ENCODE results near the gene MRPL51. TPM values are rescaled to one million over a fixed set of nuclear protein-coding genes. Genes with fewer than 3 reads are reported as not detected.
"Not testable (repeated sequence)": the region's sequence is repeated elsewhere in the genome, so short reads cannot be mapped to it uniquely, and the experiment has no call there.

Gene MRPL51
- total RNA-seq, 1 experiment from 2014 or later: 315 TPM

GRCh38 chr12:6507102-6507998 is 14.3 kb upstream of the MRPL51 start:
- DNase-seq: no peak
- Histone ChIP-seq H3K4me3 (no peak overlapping the region), H3K36me3 (peaks cover 64% of the 10 kb centered on the region), H3K9me3 (no peaks in the 10 kb centered on the region), H3K27me3 (no peaks in the 10 kb centered on the region)

- no peak overlapping the region for H3K4me3 ChIP-seq
- H3K27me3 ChIP-seq: no peaks in the 10 kb centered on the region
- no peaks in the 10 kb centered on the region for H3K9me3 ChIP-seq
- H3K36me3 ChIP-seq: peaks cover 73% of the 10 kb centered on the region
- no peak for DNase-seq
Measured at GRCh38 chr12:6500466-6500865, 7.4 kb upstream of the MRPL51 start.

GRCh38 chr12:6497291-6497690 is 4.2 kb upstream of the MRPL51 start:
- not testable (repeated sequence) for H3K27me3 ChIP-seq, H3K4me3 ChIP-seq, H3K9me3 ChIP-seq, DNase-seq
- H3K36me3 ChIP-seq: peaks cover 65% of the 10 kb centered on the region

GRCh38 chr12:6494968-6495367 is 1.9 kb upstream of the MRPL51 start:
- peak overlapping the region; percentile 75 for H3K4me3 ChIP-seq
- DNase-seq: no peak
- no peaks in the 10 kb centered on the region for H3K27me3 ChIP-seq
- H3K9me3 ChIP-seq: no peaks in the 10 kb centered on the region
- H3K36me3 ChIP-seq: peaks cover 65% of the 10 kb centered on the region

GRCh38 chr12:6494258-6494743 is 1.2 kb upstream of the MRPL51 start:
- Histone ChIP-seq H3K27me3 (no peaks in the 10 kb centered on the region), H3K36me3 (peaks cover 58% of the 10 kb centered on the region), H3K4me3 (peak overlapping the region; percentile 75), H3K9me3 (no peaks in the 10 kb centered on the region)
- no peak for DNase-seq

GRCh38 chr12:6493497-6494257 is 615 bp upstream of the MRPL51 start, which contains the start of gene NCAPD2:
NCAPD2 (plus strand) TSS chr12:6494102; CDS start chr12:6495099, 997 bp downstream.
- DNase-seq: peak; percentile 98
- Histone ChIP-seq H3K27me3 (no peaks in the 10 kb centered on the region), H3K4me3 (peak within 1 kb of the TSS; percentile 75), H3K9me3 (no peaks in the 10 kb centered on the region), H3K36me3 (peaks cover 52% of the 10 kb centered on the region)

- not testable (repeated sequence) for DNase-seq, H3K9me3 ChIP-seq, H3K4me3 ChIP-seq, H3K27me3 ChIP-seq
- H3K36me3 ChIP-seq: peaks cover 23% of the 10 kb centered on the region
Measured at GRCh38 chr12:6490673-6491072, 2.4 kb downstream of the MRPL51 start.

- Histone ChIP-seq H3K36me3 (peaks cover 13% of the 10 kb centered on the region), H3K27me3 (no peaks in the 10 kb centered on the region), H3K9me3 (no peaks in the 10 kb centered on the region), H3K4me3 (no peak overlapping the region)
- DNase-seq: no peak
Measured at GRCh38 chr12:6489449-6489848, 3.6 kb downstream of the MRPL51 start.

- no peaks in the 10 kb centered on the region for H3K9me3 ChIP-seq
- DNase-seq: no peak
- H3K36me3 ChIP-seq: peaks cover 13% of the 10 kb centered on the region
- H3K27me3 ChIP-seq: no peaks in the 10 kb centered on the region
- H3K4me3 ChIP-seq: no peak overlapping the region
Measured at GRCh38 chr12:6488240-6488639, 4.8 kb downstream of the MRPL51 start.

- DNase-seq: no peak
- no peaks in the 10 kb centered on the region for H3K9me3 ChIP-seq
Measured at GRCh38 chr12:6478416-6478815, 14.6 kb downstream of the MRPL51 start.

GRCh38 chr12:6477601-6478377 is 15.3 kb downstream of the MRPL51 start:
- not testable (repeated sequence) for H3K27me3 ChIP-seq, DNase-seq, H3K9me3 ChIP-seq, H3K36me3 ChIP-seq, H3K4me3 ChIP-seq

More at GRCh38 chr12:6478416-6478815, 14.6 kb downstream of the MRPL51 start:
- Histone ChIP-seq H3K4me3 (no peak overlapping the region), H3K27me3 (no peaks in the 10 kb centered on the region), H3K36me3 (no peaks in the 10 kb centered on the region)

GRCh38 chr12:6476489-6476888 is 16.6 kb downstream of the MRPL51 start:
- Histone ChIP-seq H3K36me3 (no peaks in the 10 kb centered on the region), H3K27me3 (no peaks in the 10 kb centered on the region), H3K9me3 (no peaks in the 10 kb centered on the region), H3K4me3 (no peak overlapping the region)
- DNase-seq: no peak

- H3K27me3 ChIP-seq, H3K9me3 ChIP-seq: not testable (repeated sequence)
Measured at GRCh38 chr12:6475233-6475975, 17.7 kb downstream of the MRPL51 start.

GRCh38 chr12:6472491-6472890 is 20.6 kb downstream of the MRPL51 start:
- DNase-seq: no peak
- Histone ChIP-seq H3K9me3 (no peaks in the 10 kb centered on the region; the same call in 1 of the 2 replicates), H3K27me3 (no peaks in the 10 kb centered on the region), H3K4me3 (no peak overlapping the region), H3K36me3 (peaks cover 2% of the 10 kb centered on the region; the same call in 1 of the 2 replicates)

More at GRCh38 chr12:6475233-6475975, 17.7 kb downstream of the MRPL51 start:
- not testable (repeated sequence) for DNase-seq, H3K36me3 ChIP-seq, H3K4me3 ChIP-seq

- Histone ChIP-seq H3K27me3 (no peaks in the 10 kb centered on the region), H3K36me3 (peaks cover 2% of the 10 kb centered on the region; the same call in 1 of the 2 replicates), H3K4me3 (no peak overlapping the region), H3K9me3 (no peaks in the 10 kb centered on the region; the same call in 1 of the 2 replicates)
- peak; percentile 58 for DNase-seq
Measured at GRCh38 chr12:6471989-6472360, 21.1 kb downstream of the MRPL51 start.

Measured in MG63 (cell line).